H9 (cell line): ENCODE data around the gene NT5DC1. TPM values are rescaled to one million over a fixed set of nuclear protein-coding genes. Genes with fewer than 3 reads are reported as not detected.

ENCODE experiments used
- DNase-seq: peaks from one replicate; pipeline ENCODE4 v3.0.0-alpha.2; 2017
- H2AFZ ChIP-seq: one replicate; pipeline ENCODE4 v1.6.1; 2013; ENCODE audit warnings: mild to moderate bottlenecking, low read length, control low read depth, moderate library complexity
- H2AK5ac ChIP-seq: 2 replicates; pipeline ENCODE4 v1.6.1; 2013; ENCODE audit warnings: low read length, control low read depth, mixed read lengths; ENCODE audit not compliant: insufficient read length
- H2BK120ac ChIP-seq: one replicate; pipeline ENCODE4 v1.6.1; 2013; ENCODE audit warnings: low read depth, mild to moderate bottlenecking, low read length, control low read depth, inconsistent platforms; ENCODE audit not compliant: poor library complexity, severe bottlenecking
- H2BK12ac ChIP-seq: 2 replicates; pipeline ENCODE4 v1.6.1; 2013; ENCODE audit warnings: low read length, control low read depth, mixed read lengths, low read depth; ENCODE audit not compliant: insufficient read length
- H2BK15ac ChIP-seq: 2 replicates; pipeline ENCODE4 v1.6.1; 2013; ENCODE audit warnings: low read depth, low read length, control low read depth
- H2BK20ac ChIP-seq: one replicate; pipeline ENCODE4 v1.6.1; 2013; ENCODE audit warnings: low read depth, mild to moderate bottlenecking, low read length, control low read depth, inconsistent platforms; ENCODE audit not compliant: poor library complexity, severe bottlenecking
- H2BK5ac ChIP-seq: 2 replicates; pipeline ENCODE4 v1.6.1; 2013; ENCODE audit warnings: low read length, control low read depth, mixed read lengths; ENCODE audit not compliant: insufficient read length
- H3K14ac ChIP-seq: 2 replicates; pipeline ENCODE4 v1.6.1; 2013; ENCODE audit warnings: low read length, control low read depth; ENCODE audit not compliant: insufficient read depth
- H3K18ac ChIP-seq: 2 replicates; pipeline ENCODE4 v1.6.1; 2013; ENCODE audit warnings: low read depth, mild to moderate bottlenecking, mixed read lengths, low read length, control low read depth; ENCODE audit not compliant: insufficient read length
- H3K23ac ChIP-seq: 2 replicates; pipeline ENCODE4 v1.6.1; 2013; ENCODE audit warnings: low read length, control low read depth, mixed read lengths, low read depth; ENCODE audit not compliant: insufficient read length
- H3K23me2 ChIP-seq: 2 replicates; pipeline ENCODE4 v1.6.1; 2013; ENCODE audit warnings: low read depth, mild to moderate bottlenecking, mixed read lengths, low read length, control low read depth; ENCODE audit not compliant: insufficient read length, poor library complexity, severe bottlenecking
- H3K27ac ChIP-seq: 2 replicates; pipeline ENCODE4 v1.5.1; 2013; ENCODE audit warnings: low read length, control low read depth, mixed read lengths, low read depth; ENCODE audit not compliant: insufficient read length
- H3K27me3 ChIP-seq: 2 replicates; pipeline ENCODE4 v1.6.1; 2013; ENCODE audit warnings: low read length, control low read depth, inconsistent platforms; ENCODE audit not compliant: insufficient read depth
- H3K4ac ChIP-seq: 2 replicates; pipeline ENCODE4 v1.6.1; 2013; ENCODE audit warnings: low read depth, mild to moderate bottlenecking, control low read depth, inconsistent platforms, low read length, moderate library complexity
- H3K4me1 ChIP-seq: 2 replicates; pipeline ENCODE4 v1.6.1; 2013; ENCODE audit warnings: low read length, control low read depth, inconsistent platforms; ENCODE audit not compliant: insufficient read depth
- H3K4me2 ChIP-seq: 2 replicates; pipeline ENCODE4 v1.6.1; 2013; ENCODE audit warnings: low read length, control low read depth, mixed read lengths; ENCODE audit not compliant: insufficient read length, insufficient read depth
- H3K56ac ChIP-seq: 2 replicates; pipeline ENCODE4 v1.6.1; 2013; ENCODE audit warnings: low read depth, mild to moderate bottlenecking, mixed read lengths, low read length, control low read depth; ENCODE audit not compliant: insufficient read length
- H3K79me1 ChIP-seq: 2 replicates; pipeline ENCODE4 v1.6.1; 2013; ENCODE audit warnings: low read depth, mild to moderate bottlenecking, moderate library complexity, low read length, control low read depth, inconsistent platforms; ENCODE audit not compliant: insufficient read depth, poor library complexity, severe bottlenecking
- H3K79me2 ChIP-seq: 2 replicates; pipeline ENCODE4 v1.6.1; 2013; ENCODE audit warnings: low read length, control low read depth, inconsistent platforms; ENCODE audit not compliant: insufficient read depth
- H3K9ac ChIP-seq: 2 replicates; pipeline ENCODE4 v1.6.1; 2013; ENCODE audit warnings: low read length, control low read depth, mixed read lengths; ENCODE audit not compliant: insufficient read length; ENCODE audit errors: extremely low read depth
- H3K9me3 ChIP-seq: one replicate; pipeline ENCODE4 v1.6.1; 2013; ENCODE audit warnings: low read depth, low read length, inconsistent platforms; ENCODE audit not compliant: control insufficient read depth
- H3T11ph ChIP-seq: one replicate; pipeline ENCODE4 v1.6.1; 2013; ENCODE audit warnings: mild to moderate bottlenecking, low read length, control low read depth, inconsistent platforms
- H4K20me1 ChIP-seq: one replicate; pipeline ENCODE4 v1.6.1; 2013; ENCODE audit not compliant: control insufficient read depth, insufficient read length, insufficient read depth
- H4K5ac ChIP-seq: 2 replicates; pipeline ENCODE4 v1.6.1; 2013; ENCODE audit warnings: low read depth, mild to moderate bottlenecking, mixed read lengths, low read length, control low read depth; ENCODE audit not compliant: insufficient read length
- H4K8ac ChIP-seq: replicated peaks from 2 replicates; pipeline ENCODE4 v1.6.1; 2013; ENCODE audit warnings: low read length, control low read depth, mixed read lengths, low read depth; ENCODE audit not compliant: insufficient read length
- H4K91ac ChIP-seq: 2 replicates; pipeline ENCODE4 v1.6.1; 2013; ENCODE audit warnings: low read depth, mild to moderate bottlenecking, moderate library complexity, mixed read lengths, low read length, control low read depth; ENCODE audit not compliant: insufficient read length
- H3K27ac Mint-ChIP-seq, 3 experiments: 2 replicates in 2 of 3; 3 replicates in 1 of 3; pipeline ENCODE4 v1.8.0; 2020 to 2021; ENCODE audit warnings: mixed read lengths in 3 of 3, mild to moderate bottlenecking in 1 of 3, moderate library complexity in 1 of 3
- H3K27me3 Mint-ChIP-seq: 2 replicates; pipeline ENCODE4 v1.8.0; 2021; ENCODE audit warnings: low read depth, mild to moderate bottlenecking, moderate library complexity, mixed read lengths
- H3K36me3 Mint-ChIP-seq, 3 experiments: 2 replicates in 2 of 3; 3 replicates in 1 of 3; pipeline ENCODE4 v1.8.0; 2020 to 2021; ENCODE audit warnings: low read depth in 3 of 3, mixed read lengths in 3 of 3; ENCODE audit not compliant: insufficient read depth in 1 of 3
- H3K4me1 Mint-ChIP-seq, 2 experiments: 2 replicates each; pipeline ENCODE4 v1.8.0; 2020; ENCODE audit warnings: mixed read lengths in 2 of 2
- H3K4me3 Mint-ChIP-seq, 2 experiments: 2 replicates in 1 of 2; 3 replicates in 1 of 2; pipeline ENCODE4 v1.8.0; 2020 to 2021; ENCODE audit warnings: mild to moderate bottlenecking in 2 of 2, mixed read lengths in 2 of 2, moderate library complexity in 1 of 2
- H3K9me3 Mint-ChIP-seq, 2 experiments: 2 replicates in 1 of 2; 3 replicates in 1 of 2; pipeline ENCODE4 v1.8.0; 2020; ENCODE audit warnings: mild to moderate bottlenecking in 2 of 2, mixed read lengths in 2 of 2, moderate library complexity in 1 of 2
- CTCF ChIP-seq: fragments of 200-600 bp; sonication (generic); conservative IDR thresholded peaks from 3 replicates; pipeline ENCODE4 v1.8.0; 2021; ENCODE audit warnings: antibody characterized with exemption, mild to moderate bottlenecking
- WGBS: extraction: QIAGEN DNeasy Blood & Tissue Kit; methylation state at CpG from one replicate; pipeline ENCODE4 v1.1.7; 2013; ENCODE audit warnings: missing lambda C conversion rate, low lambda C conversion rate, mixed read lengths; ENCODE audit not compliant: insufficient read length; ENCODE audit errors: extremely low coverage; 5-methylcytosine and 5-hydroxymethylcytosine counted together
- total RNA-seq: library from RNA; stranded (reverse); gene quantifications from 2 replicates; pipeline ENCODE4 v1.2.1, GENCODE V29; 2021

NT5DC1 gene
- total RNA-seq, 1 experiment from 2014 or later = 64.9 TPM

- H4K20me1 ChIP-seq = no peaks in the 10 kb centered on the region
- H3K23me2 ChIP-seq = no peaks in the 10 kb centered on the region
- no peak overlapping the region for H2AFZ ChIP-seq
- H4K8ac ChIP-seq = no peak overlapping the region
- H3K4ac ChIP-seq = no peak overlapping the region
- H3K4me3 Mint-ChIP-seq = no peak overlapping the region
- no peak for TF ChIP-seq CTCF
- H4K91ac ChIP-seq = no peak overlapping the region
- no peaks in the 10 kb centered on the region for H3K79me2 ChIP-seq
- H3K4me2 ChIP-seq = no peak overlapping the region
- H3K56ac ChIP-seq = no peak overlapping the region
- peaks cover 10 to 15% of the 10 kb centered on the region in 2 experiments for H3K4me1 Mint-ChIP-seq
- H3K9ac ChIP-seq = no peak overlapping the region
- no peaks in the 10 kb centered on the region for H3K27me3 Mint-ChIP-seq
- no peak overlapping the region for H3K27ac ChIP-seq
- H2BK20ac ChIP-seq = no peak overlapping the region
- H3K9me3 Mint-ChIP-seq = no peaks in the 10 kb centered on the region
- H2AK5ac ChIP-seq = no peak overlapping the region
- H4K5ac ChIP-seq = no peak overlapping the region
- no peak overlapping the region for H3K27ac Mint-ChIP-seq
- H3K18ac ChIP-seq = no peak overlapping the region
- H3K23ac ChIP-seq = no peak overlapping the region
- no CpG with 5 or more reads among the region's 2 CpGs for WGBS
- no peak overlapping the region for H2BK15ac ChIP-seq
- no peak overlapping the region for H2BK12ac ChIP-seq
- H3T11ph ChIP-seq = no peak overlapping the region
- H3K4me1 ChIP-seq = peaks cover 4% of the 10 kb centered on the region; the same call in 1 of the 2 replicates
- H3K79me1 ChIP-seq = no peaks in the 10 kb centered on the region
- no peak for DNase-seq
- no peak overlapping the region for H2BK5ac ChIP-seq
- no peaks in the 10 kb centered on the region for H3K27me3 ChIP-seq
- no peak overlapping the region for H2BK120ac ChIP-seq
- H3K14ac ChIP-seq = no peak overlapping the region
- peaks cover 2 to 7% (median 6%) of the 10 kb centered on the region in 3 experiments; a peak in 4 of 7 replicates for H3K36me3 Mint-ChIP-seq
- no peaks in the 10 kb centered on the region for H3K9me3 ChIP-seq
Measured at GRCh38 chr6:116154887-116155286, 54.2 kb downstream of the NT5DC1 start.
